Measurements from ENCODE around the gene GET3. TPM values are rescaled to one million over a fixed set of nuclear protein-coding genes. Genes with fewer than 3 reads are reported as not detected.
A peak's percentile ranks its signal among the peaks of the same experiment; 100 is the strongest.

GET3 gene
- total and polyA plus RNA-seq, 2 of the 13 experiments (the other 11 are each of a cell fraction or from before 2014, with no cell fraction given), result 57.7 to 59.4 TPM

GRCh38 chr19:12766051-12766521, 28.8 kb downstream of the GET3 start (continued):
- TF ChIP-seq LBX2 (CRISPR knock-in tag; IDR thresholded peaks at IDR 0.05; ENCODE audit: borderline replicate concordance) (no peak), MXD1 (CRISPR knock-in tag; IDR thresholded peaks at IDR 0.05) (peak; percentile 57; the same call in 1 of the 2 replicates), PATZ1 (CRISPR knock-in tag; IDR thresholded peaks at IDR 0.05) (0 out of 2 replicates have a peak, but pooled peaks have one; percentile 52), ZIK1 (CRISPR knock-in tag; IDR thresholded peaks at IDR 0.05; ENCODE audit: borderline replicate concordance, low read depth) (no peak), DZIP1 (CRISPR knock-in tag; IDR thresholded peaks at IDR 0.05) (no peak), ZBTB26 (CRISPR knock-in tag; IDR thresholded peaks at IDR 0.05; ENCODE audit: borderline replicate concordance) (0 out of 2 replicates have a peak, but pooled peaks have one; percentile 33), ZNF546 (CRISPR knock-in tag; conservative IDR thresholded peaks at IDR 0.05) (no peak), SOX6 (IDR thresholded peaks at IDR 0.05) (no peak), SOX6 (CRISPR knock-in tag; IDR thresholded peaks at IDR 0.05) (peak; percentile 51), ZNF335 (CRISPR knock-in tag; IDR thresholded peaks at IDR 0.05) (0 out of 2 replicates have a peak, but pooled peaks have one; percentile 60), ZNF20 (CRISPR knock-in tag; IDR thresholded peaks at IDR 0.05) (no peak), ZNF580 (CRISPR knock-in tag; IDR thresholded peaks at IDR 0.05; ENCODE audit: borderline replicate concordance, low read depth) (peak; percentile 70; the same call in 1 of the 2 replicates), SP1 (IDR thresholded peaks at IDR 0.05) (no peak), SP1 (CRISPR knock-in tag; IDR thresholded peaks at IDR 0.05) (peak; percentile 52; the same call in 1 of the 2 replicates), HOXA5 (CRISPR knock-in tag; IDR thresholded peaks at IDR 0.05) (0 out of 2 replicates have a peak, but pooled peaks have one; percentile 49), ZFP36L2 (CRISPR knock-in tag; IDR thresholded peaks at IDR 0.05) (no peak), PRDM15 (CRISPR knock-in tag; IDR thresholded peaks at IDR 0.05) (0 out of 2 replicates have a peak, but pooled peaks have one; percentile 31), STAG1 (CRISPR knock-in tag; IDR thresholded peaks at IDR 0.05) (peak; percentile 87)

All from HepG2 (cell line).